ENCODE measurements around the gene NEK9. TPM values are rescaled to one million over a fixed set of nuclear protein-coding genes. Genes with fewer than 3 reads are reported as not detected.

Gene NEK9
- total RNA-seq, 1 experiment from 2014 or later = 50.8 TPM

DNA sequence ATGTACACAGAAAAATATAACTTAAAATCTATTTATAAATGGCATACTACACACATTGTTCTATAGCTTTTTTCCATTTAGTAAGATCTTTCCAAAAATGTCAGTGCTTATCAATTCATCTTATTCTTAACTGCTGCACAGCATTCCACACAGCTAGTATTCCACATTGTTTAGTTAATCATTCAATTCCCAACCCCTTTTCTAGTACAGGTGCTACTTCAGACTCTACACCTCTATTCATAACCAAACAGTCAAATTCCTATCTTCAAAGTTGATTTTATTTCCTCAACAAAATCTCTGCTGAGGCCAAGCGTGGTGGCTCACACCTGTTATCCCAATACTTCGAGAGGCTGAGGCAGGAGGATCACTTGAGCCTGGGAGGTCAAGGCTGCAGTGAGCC is 12.3 kb upstream of the NEK9 start (continued):
- TF ChIP-seq ZNF138 (CRISPR knock-in tag; conservative IDR thresholded peaks at IDR 0.05) = no peak
- TF ChIP-seq, protein P1, sequence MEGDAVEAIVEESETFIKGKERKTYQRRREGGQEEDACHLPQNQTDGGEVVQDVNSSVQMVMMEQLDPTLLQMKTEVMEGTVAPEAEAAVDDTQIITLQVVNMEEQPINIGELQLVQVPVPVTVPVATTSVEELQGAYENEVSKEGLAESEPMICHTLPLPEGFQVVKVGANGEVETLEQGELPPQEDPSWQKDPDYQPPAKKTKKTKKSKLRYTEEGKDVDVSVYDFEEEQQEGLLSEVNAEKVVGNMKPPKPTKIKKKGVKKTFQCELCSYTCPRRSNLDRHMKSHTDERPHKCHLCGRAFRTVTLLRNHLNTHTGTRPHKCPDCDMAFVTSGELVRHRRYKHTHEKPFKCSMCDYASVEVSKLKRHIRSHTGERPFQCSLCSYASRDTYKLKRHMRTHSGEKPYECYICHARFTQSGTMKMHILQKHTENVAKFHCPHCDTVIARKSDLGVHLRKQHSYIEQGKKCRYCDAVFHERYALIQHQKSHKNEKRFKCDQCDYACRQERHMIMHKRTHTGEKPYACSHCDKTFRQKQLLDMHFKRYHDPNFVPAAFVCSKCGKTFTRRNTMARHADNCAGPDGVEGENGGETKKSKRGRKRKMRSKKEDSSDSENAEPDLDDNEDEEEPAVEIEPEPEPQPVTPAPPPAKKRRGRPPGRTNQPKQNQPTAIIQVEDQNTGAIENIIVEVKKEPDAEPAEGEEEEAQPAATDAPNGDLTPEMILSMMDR (IDR thresholded peaks at IDR 0.05) = no peak
- TF ChIP-seq ZNF416 (CRISPR knock-in tag; IDR thresholded peaks at IDR 0.05) = no peak
- no peak for TF ChIP-seq ATF1 (CRISPR knock-in tag; IDR thresholded peaks at IDR 0.05)
- TF ChIP-seq NR3C1 (CRISPR knock-in tag; conservative IDR thresholded peaks at IDR 0.05; ENCODE audit: low read depth) = no peak
- TF ChIP-seq, protein P2, sequence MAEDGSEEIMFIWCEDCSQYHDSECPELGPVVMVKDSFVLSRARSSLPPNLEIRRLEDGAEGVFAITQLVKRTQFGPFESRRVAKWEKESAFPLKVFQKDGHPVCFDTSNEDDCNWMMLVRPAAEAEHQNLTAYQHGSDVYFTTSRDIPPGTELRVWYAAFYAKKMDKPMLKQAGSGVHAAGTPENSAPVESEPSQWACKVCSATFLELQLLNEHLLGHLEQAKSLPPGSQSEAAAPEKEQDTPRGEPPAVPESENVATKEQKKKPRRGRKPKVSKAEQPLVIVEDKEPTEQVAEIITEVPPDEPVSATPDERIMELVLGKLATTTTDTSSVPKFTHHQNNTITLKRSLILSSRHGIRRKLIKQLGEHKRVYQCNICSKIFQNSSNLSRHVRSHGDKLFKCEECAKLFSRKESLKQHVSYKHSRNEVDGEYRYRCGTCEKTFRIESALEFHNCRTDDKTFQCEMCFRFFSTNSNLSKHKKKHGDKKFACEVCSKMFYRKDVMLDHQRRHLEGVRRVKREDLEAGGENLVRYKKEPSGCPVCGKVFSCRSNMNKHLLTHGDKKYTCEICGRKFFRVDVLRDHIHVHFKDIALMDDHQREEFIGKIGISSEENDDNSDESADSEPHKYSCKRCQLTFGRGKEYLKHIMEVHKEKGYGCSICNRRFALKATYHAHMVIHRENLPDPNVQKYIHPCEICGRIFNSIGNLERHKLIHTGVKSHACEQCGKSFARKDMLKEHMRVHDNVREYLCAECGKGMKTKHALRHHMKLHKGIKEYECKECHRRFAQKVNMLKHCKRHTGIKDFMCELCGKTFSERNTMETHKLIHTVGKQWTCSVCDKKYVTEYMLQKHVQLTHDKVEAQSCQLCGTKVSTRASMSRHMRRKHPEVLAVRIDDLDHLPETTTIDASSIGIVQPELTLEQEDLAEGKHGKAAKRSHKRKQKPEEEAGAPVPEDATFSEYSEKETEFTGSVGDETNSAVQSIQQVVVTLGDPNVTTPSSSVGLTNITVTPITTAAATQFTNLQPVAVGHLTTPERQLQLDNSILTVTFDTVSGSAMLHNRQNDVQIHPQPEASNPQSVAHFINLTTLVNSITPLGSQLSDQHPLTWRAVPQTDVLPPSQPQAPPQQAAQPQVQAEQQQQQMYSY (CRISPR knock-in tag; IDR thresholded peaks at IDR 0.05) = no peak

DNA sequence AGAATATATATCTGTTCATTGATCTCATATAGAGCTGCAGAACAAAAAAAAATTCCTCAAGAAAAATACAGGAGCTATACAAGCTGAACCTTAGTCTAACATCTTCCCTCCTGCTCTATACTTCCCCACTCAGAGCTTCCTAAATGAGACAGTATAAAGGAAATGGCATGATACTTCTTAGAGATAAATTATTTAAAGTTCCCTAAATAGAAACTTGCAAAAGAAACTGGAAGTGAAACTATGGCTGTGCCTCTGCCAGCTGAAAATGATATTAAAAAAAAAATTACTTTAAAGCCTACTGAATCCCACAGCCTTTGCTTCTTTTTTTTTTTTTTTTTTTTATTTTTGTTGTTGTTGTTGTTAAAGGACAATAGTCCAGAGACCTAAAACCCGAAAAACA is 11.6 kb upstream of the NEK9 start:
- TF ChIP-seq OVOL2 (CRISPR knock-in tag; IDR thresholded peaks at IDR 0.05; ENCODE audit: borderline replicate concordance) = no peak
- TF ChIP-seq, protein P3, sequence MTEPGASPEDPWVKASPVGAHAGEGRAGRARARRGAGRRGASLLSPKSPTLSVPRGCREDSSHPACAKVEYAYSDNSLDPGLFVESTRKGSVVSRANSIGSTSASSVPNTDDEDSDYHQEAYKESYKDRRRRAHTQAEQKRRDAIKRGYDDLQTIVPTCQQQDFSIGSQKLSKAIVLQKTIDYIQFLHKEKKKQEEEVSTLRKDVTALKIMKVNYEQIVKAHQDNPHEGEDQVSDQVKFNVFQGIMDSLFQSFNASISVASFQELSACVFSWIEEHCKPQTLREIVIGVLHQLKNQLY (CRISPR knock-in tag; IDR thresholded peaks at IDR 0.05) = no peak
- ATAC-seq (no peak), DNase-seq (ENCODE audit: low spot score) (no peak)
- Mint-ChIP-seq H3K4me3 (no peak overlapping the region), H3K27me3 (ENCODE audit: low read depth) (no peaks in the 10 kb centered on the region), H3K4me1 (peaks cover 3% of the 10 kb centered on the region; the same call in 1 of the 2 replicates), H3K36me3 (peaks cover 30% of the 10 kb centered on the region), H3K9me3 (peaks cover 13% of the 10 kb centered on the region), H3K27ac (no peak overlapping the region)
- ChIA-PET CTCF (interaction anchor here (0.7 to 0.9 kb wide), 2 partner anchors 101 to 157 kb away, joined by 3 to 5 read pairs; no protein-coding TSS in a partner anchor), POLR2A (interaction anchor here (0.6 kb wide), 1 partner anchor 399 kb away, joined by 4 read pairs; no protein-coding TSS in a partner anchor)

GRCh38 chr14:75134644-75135043 is 7.8 kb upstream of the NEK9 start:
- Mint-ChIP-seq H3K27ac (0 out of 2 replicates have a peak overlapping the region, but pooled peaks have one; percentile 26), H3K36me3 (peaks cover 40% of the 10 kb centered on the region), H3K27me3 (ENCODE audit: low read depth) (no peaks in the 10 kb centered on the region), H3K9me3 (peaks cover 17% of the 10 kb centered on the region), H3K4me1 (no peaks in the 10 kb centered on the region), H3K4me3 (no peak overlapping the region)
- ATAC-seq = no peak
- ChIA-PET POLR2A (no interaction called here), CTCF (no interaction called here)
- no peak for DNase-seq (ENCODE audit: low spot score)
- TF ChIP-seq SOX15 (CRISPR knock-in tag; IDR thresholded peaks at IDR 0.05) = no peak
- no peak for TF ChIP-seq PRRX2 (CRISPR knock-in tag; IDR thresholded peaks at IDR 0.05)
- TF ChIP-seq, protein P4, sequence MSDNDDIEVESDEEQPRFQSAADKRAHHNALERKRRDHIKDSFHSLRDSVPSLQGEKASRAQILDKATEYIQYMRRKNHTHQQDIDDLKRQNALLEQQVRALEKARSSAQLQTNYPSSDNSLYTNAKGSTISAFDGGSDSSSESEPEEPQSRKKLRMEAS (CRISPR knock-in tag; IDR thresholded peaks at IDR 0.05) = no peak
- TF ChIP-seq CREM (CRISPR knock-in tag; IDR thresholded peaks at IDR 0.05) = no peak
- TF ChIP-seq, protein P2 (CRISPR knock-in tag; IDR thresholded peaks at IDR 0.05) = no peak
- TF ChIP-seq, protein P5, sequence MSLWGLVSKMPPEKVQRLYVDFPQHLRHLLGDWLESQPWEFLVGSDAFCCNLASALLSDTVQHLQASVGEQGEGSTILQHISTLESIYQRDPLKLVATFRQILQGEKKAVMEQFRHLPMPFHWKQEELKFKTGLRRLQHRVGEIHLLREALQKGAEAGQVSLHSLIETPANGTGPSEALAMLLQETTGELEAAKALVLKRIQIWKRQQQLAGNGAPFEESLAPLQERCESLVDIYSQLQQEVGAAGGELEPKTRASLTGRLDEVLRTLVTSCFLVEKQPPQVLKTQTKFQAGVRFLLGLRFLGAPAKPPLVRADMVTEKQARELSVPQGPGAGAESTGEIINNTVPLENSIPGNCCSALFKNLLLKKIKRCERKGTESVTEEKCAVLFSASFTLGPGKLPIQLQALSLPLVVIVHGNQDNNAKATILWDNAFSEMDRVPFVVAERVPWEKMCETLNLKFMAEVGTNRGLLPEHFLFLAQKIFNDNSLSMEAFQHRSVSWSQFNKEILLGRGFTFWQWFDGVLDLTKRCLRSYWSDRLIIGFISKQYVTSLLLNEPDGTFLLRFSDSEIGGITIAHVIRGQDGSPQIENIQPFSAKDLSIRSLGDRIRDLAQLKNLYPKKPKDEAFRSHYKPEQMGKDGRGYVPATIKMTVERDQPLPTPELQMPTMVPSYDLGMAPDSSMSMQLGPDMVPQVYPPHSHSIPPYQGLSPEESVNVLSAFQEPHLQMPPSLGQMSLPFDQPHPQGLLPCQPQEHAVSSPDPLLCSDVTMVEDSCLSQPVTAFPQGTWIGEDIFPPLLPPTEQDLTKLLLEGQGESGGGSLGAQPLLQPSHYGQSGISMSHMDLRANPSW (CRISPR knock-in tag; conservative IDR thresholded peaks at IDR 0.05; ENCODE audit: low read depth) = no peak
- no peak for TF ChIP-seq ERG (CRISPR knock-in tag; IDR thresholded peaks at IDR 0.05)
- TF ChIP-seq, protein P6, sequence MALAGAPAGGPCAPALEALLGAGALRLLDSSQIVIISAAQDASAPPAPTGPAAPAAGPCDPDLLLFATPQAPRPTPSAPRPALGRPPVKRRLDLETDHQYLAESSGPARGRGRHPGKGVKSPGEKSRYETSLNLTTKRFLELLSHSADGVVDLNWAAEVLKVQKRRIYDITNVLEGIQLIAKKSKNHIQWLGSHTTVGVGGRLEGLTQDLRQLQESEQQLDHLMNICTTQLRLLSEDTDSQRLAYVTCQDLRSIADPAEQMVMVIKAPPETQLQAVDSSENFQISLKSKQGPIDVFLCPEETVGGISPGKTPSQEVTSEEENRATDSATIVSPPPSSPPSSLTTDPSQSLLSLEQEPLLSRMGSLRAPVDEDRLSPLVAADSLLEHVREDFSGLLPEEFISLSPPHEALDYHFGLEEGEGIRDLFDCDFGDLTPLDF (CRISPR knock-in tag; IDR thresholded peaks at IDR 0.05) = no peak
